HEK293T (cell line): ENCODE measurements around the gene PRDM16.

Experiments used
- CTCF ChIA-PET: fragments of 350-600 bp; formaldehyde crosslinking; extraction: SDS; loops from one replicate; lab custom pipeline; 2021; ENCODE audit warnings: antibody characterized with exemption, inconsistent platforms; lab: Yijun Ruan, JAX
- POLR2A ChIA-PET: fragments of 350-600 bp; formaldehyde crosslinking; extraction: SDS; loops from one replicate; lab custom pipeline; 2020; ENCODE audit warnings: antibody characterized with exemption, inconsistent platforms; lab: Yijun Ruan, JAX
- DNase-seq: peaks from one replicate; pipeline ENCODE4 v3.0.0; 2012; ENCODE audit warnings: mixed read lengths; ENCODE audit errors: extremely low spot score
- ARNT ChIP-seq: fragments of 450-650 bp; IDR thresholded peaks from 2 replicates; pipeline ENCODE4 v1.6.1; 2017; ENCODE audit warnings: mild to moderate bottlenecking
- BHLHE40 ChIP-seq: fragments of 450-650 bp; IDR thresholded peaks from 2 replicates; pipeline ENCODE4 v1.6.1; 2016; ENCODE audit warnings: mild to moderate bottlenecking, moderate library complexity, borderline replicate concordance
- CTBP1 ChIP-seq: fragments of 450-650 bp; IDR thresholded peaks from 2 replicates; pipeline ENCODE4 v1.6.1; 2016; ENCODE audit warnings: borderline replicate concordance
- ELF4 ChIP-seq: fragments of 450-650 bp; IDR thresholded peaks from 2 replicates; pipeline ENCODE4 v1.6.1; 2017; ENCODE audit warnings: antibody characterized with exemption
- FOXA1 ChIP-seq: fragments of 450-650 bp; IDR thresholded peaks from 2 replicates; pipeline ENCODE4 v1.6.1; 2016; ENCODE audit warnings: mild to moderate bottlenecking
- FOXK2 ChIP-seq: fragments of 450-650 bp; IDR thresholded peaks from 2 replicates; pipeline ENCODE4 v1.6.1; 2016; ENCODE audit warnings: mild to moderate bottlenecking
- FOXM1 ChIP-seq: fragments of 450-650 bp; IDR thresholded peaks from 2 replicates; pipeline ENCODE4 v1.6.1; 2017; ENCODE audit warnings: mild to moderate bottlenecking, borderline replicate concordance
- HDGF ChIP-seq: fragments of 450-650 bp; IDR thresholded peaks from 2 replicates; pipeline ENCODE4 v1.6.1; 2017; ENCODE audit warnings: antibody characterized with exemption, borderline replicate concordance
- L3MBTL2 ChIP-seq: fragments of 450-650 bp; conservative IDR thresholded peaks from 2 replicates; pipeline ENCODE4 v1.6.1; 2016; ENCODE audit warnings: mild to moderate bottlenecking
- LEF1 ChIP-seq: fragments of 450-650 bp; IDR thresholded peaks from 2 replicates; pipeline ENCODE4 v1.6.1; 2017; ENCODE audit warnings: mild to moderate bottlenecking, borderline replicate concordance
- NFRKB ChIP-seq: fragments of 450-650 bp; IDR thresholded peaks from 2 replicates; pipeline ENCODE4 v1.6.1; 2016; ENCODE audit warnings: mild to moderate bottlenecking, moderate library complexity
- SP1 ChIP-seq: fragments of 450-650 bp; IDR thresholded peaks from 2 replicates; pipeline ENCODE4 v1.6.1; 2017
- SUZ12 ChIP-seq: fragments of 450-650 bp; IDR thresholded peaks from 2 replicates; pipeline ENCODE4 v1.6.1; 2016; ENCODE audit warnings: mild to moderate bottlenecking
- TARDBP ChIP-seq: fragments of 450-650 bp; IDR thresholded peaks from 2 replicates; pipeline ENCODE4 v1.6.1; 2016
- ZNF384 ChIP-seq: fragments of 450-650 bp; IDR thresholded peaks from 2 replicates; pipeline ENCODE4 v1.6.1; 2016
- TF ChIP-seq, protein P1 (sequence below): fragments of 450-650 bp; IDR thresholded peaks from 2 replicates; pipeline ENCODE4 v1.6.1; 2016

The PRDM16 gene

DNA sequence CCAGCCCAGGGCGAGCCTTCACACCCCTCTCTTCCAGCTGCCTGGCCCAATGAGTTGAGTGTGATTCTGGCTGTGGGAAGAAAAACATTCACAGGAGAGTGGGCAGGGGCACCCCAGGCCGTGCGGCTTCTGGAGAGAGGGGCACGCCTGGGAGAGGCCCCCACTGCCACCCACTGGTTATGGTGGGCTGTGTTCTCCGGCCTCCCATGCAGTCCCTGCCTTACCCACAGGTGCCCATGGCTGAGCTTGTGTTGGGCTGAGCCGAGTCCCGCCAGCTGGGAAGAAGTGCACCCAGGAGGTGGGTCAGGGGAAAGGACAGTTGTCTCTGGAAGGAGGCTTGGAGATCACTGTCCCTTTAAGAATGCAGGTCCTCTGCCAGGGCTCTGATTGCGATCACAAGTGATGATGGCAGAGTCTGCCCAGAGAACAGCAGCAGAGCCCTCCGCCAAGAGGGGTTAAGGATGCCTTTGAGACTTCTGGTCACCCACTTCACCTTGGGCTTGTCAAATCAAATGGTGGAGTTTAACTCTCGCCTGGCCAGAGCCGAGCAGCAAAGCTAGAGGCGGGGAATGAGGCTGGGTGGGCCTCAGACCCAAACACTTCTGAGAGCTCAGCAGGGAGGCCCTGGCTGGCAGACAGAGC is 260.8 kb downstream of the PRDM16 start:
- TF ChIP-seq SP1: no peak
- TF ChIP-seq L3MBTL2: no peak
- no peak for TF ChIP-seq TARDBP
- TF ChIP-seq FOXM1: no peak
- TF ChIP-seq, protein P1, sequence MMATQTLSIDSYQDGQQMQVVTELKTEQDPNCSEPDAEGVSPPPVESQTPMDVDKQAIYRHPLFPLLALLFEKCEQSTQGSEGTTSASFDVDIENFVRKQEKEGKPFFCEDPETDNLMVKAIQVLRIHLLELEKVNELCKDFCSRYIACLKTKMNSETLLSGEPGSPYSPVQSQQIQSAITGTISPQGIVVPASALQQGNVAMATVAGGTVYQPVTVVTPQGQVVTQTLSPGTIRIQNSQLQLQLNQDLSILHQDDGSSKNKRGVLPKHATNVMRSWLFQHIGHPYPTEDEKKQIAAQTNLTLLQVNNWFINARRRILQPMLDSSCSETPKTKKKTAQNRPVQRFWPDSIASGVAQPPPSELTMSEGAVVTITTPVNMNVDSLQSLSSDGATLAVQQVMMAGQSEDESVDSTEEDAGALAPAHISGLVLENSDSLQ: no peak
- TF ChIP-seq SUZ12: no peak
- no peak for TF ChIP-seq HDGF
- no peak for TF ChIP-seq ARNT
- no peak for TF ChIP-seq ELF4
- no peak for TF ChIP-seq ZNF384
- TF ChIP-seq BHLHE40: no peak
- no peak for TF ChIP-seq NFRKB
- no peak for TF ChIP-seq CTBP1
- no peak for TF ChIP-seq LEF1
- no peak for TF ChIP-seq FOXA1
- no peak for TF ChIP-seq FOXK2
- POLR2A ChIA-PET: no interaction called here
- DNase-seq: no peak
- CTCF ChIA-PET: interaction anchor here (0.6 to 1.6 kb wide), 3 partner anchors 19 to 124 kb away, joined by 3 to 4 read pairs (median 3); no protein-coding TSS in a partner anchor

DNA sequence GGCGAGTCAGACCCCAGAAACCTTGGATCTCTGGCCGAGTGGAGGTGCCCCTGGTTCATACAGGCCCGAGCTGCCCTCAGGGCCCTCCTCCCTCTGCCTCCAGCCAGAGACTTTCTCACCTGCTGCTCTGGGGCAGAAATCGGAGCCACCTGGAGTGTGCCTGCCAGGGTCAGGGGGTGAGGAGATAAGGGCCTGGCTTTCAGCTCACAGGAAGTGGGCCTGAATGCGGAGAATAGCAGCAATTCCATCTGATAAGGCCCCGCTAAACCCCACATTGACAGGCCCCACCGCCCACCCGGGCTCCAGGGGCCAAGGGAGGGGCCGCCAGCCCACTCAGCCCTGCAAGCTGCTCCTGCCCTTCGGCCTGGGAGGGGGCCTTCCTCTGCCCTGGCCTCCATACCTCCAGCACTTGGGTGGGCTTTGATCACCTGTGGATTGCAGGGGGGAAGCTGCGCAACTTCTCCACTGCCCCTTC is 261.8 kb downstream of the PRDM16 start:
- TF ChIP-seq ARNT (no peak), LEF1 (no peak), SUZ12 (no peak), FOXA1 (no peak), CTBP1 (no peak), ELF4 (no peak), ZNF384 (no peak), L3MBTL2 (no peak), BHLHE40 (no peak), FOXK2 (no peak), FOXM1 (no peak), HDGF (no peak)
- TF ChIP-seq, protein P1: no peak
- DNase-seq: no peak
- CTCF ChIA-PET: interaction anchor here (1.0 to 1.6 kb wide), 3 partner anchors 17 to 20 kb away, joined by 3 to 4 read pairs (median 3); no protein-coding TSS in a partner anchor
- POLR2A ChIA-PET: no interaction called here

DNA sequence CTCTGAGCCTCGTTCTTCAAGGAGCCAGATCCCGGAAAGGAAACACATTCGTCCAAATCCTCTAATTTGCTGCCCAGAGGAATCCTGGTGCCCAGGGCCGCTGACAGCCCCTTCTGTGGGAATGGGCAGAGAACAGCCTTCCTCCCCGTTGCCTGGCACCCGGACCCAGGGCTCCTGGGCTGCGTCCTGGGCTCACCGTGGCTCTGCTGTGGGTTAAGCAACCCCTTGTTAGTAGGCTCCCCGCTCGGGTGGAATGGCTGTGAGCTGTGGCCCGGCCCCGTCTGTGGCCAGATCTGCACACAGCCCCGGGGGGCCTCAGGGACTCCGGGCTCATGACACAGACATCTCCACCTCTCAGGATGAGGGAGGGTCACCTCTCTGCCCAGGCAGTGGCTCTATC is 262.6 kb downstream of the PRDM16 start:
- CTCF ChIA-PET: interaction anchor here (1.2 kb wide), 1 partner anchor 19 kb away, joined by 3 read pairs; no protein-coding TSS in a partner anchor
- no peak for DNase-seq
- POLR2A ChIA-PET: no interaction called here
- TF ChIP-seq HDGF (no peak), L3MBTL2 (no peak), FOXA1 (no peak), TARDBP (no peak), FOXM1 (no peak), LEF1 (no peak), ELF4 (no peak), SP1 (no peak), ARNT (no peak), NFRKB (no peak)
- TF ChIP-seq, protein P1: no peak

DNA sequence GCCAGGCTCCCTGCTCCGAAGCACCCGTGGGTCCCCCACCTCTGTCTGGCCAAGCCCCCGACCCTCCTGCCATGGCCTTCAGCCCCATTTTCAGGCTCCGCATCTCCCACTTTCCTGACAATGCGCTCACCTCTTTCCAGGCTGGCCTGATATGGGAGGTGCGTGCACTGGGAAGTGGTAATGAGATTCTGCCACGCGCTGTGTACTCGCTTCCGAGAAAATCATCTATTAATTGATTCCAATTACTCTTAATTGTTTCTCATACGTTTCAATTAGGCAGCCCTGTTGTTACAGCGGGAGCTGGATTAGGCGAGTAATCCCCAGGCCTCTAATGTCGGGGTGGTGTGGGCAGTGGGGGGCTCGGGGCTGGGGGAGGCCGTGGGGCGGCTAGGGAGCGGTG is 263.0 kb downstream of the PRDM16 start:
- DNase-seq: no peak
- CTCF ChIA-PET: interaction anchor here (1.3 kb wide), 1 partner anchor 18 kb away, joined by 5 read pairs; no protein-coding TSS in a partner anchor
- TF ChIP-seq BHLHE40 (no peak), ELF4 (no peak), FOXM1 (no peak)
- POLR2A ChIA-PET: no interaction called here

DNA sequence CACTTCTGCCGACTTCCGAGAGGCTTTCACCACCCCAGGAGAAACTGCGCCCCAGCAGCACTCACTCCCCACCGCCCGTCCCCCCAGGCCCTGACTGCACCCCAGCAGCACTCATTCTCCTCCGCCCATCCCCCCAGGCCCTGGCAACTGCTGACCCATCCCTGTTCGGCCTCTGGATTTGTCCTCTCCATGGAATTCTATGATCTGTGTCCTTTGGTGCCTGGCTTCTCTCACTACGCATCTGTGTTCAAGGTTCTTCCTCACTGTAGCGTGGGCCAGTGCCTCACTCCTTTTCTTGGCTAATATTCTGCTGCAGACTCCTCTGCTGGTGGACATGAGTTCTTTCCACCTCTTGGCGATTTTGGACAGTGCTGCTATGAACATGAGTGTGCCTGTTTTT is 263.7 kb downstream of the PRDM16 start:
- ChIA-PET POLR2A (no interaction called here), CTCF (interaction anchor here (1.3 kb wide), 1 partner anchor 17 kb away, joined by 5 read pairs; no protein-coding TSS in a partner anchor)
- TF ChIP-seq FOXM1: no peak

DNA sequence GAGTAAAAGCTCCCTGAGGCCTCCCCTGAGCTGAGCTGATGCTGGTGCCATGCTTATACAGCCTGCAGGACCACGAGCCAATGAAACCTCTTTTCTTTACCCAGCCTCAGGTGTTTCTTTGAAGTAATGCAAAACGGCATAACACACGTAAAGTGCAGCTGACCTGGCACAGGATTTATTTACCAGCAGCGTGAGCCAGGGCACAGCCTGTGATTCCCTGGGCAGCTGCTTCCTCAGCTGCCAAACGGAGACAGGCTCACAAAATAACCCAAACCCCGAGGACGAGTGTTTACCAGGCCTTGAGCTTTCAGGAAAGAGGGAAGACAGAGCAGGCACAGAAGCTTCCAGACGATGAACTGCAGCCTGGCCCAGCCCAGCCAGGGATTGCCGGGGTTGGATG is 264.9 kb downstream of the PRDM16 start:
- TF ChIP-seq ZNF384 (no peak), ELF4 (no peak), ARNT (no peak), FOXM1 (no peak), CTBP1 (no peak), SP1 (no peak), NFRKB (no peak), LEF1 (no peak), L3MBTL2 (no peak), FOXK2 (no peak), BHLHE40 (no peak), SUZ12 (no peak)
- TF ChIP-seq, protein P1: no peak
- ChIA-PET POLR2A (no interaction called here), CTCF (no interaction called here)
- no peak for DNase-seq

More for the DNA sequence above, 263.7 kb downstream of the PRDM16 start:
- DNase-seq: no peak
